T-helper 1 cell treated with Interleukin-12 subunit alpha and Interleukin-12 subunit beta and Interleukin-4 antibody, amounts not matched to agents 30 ng/mL and 1 ng/mL, for 36 hours (primary cell): ENCODE data around the gene NFE2. TPM values are rescaled to one million over a fixed set of nuclear protein-coding genes. Genes with fewer than 3 reads are reported as not detected.

ENCODE experiments used
- intact Hi-C: fragments of 100-400 bp; cut with micrococcal nuclease; formaldehyde crosslinking; loops from one replicate; pipeline ENCODE4 v1.15.1; 2024
- total RNA-seq: library from RNA; stranded (reverse); gene quantifications from 2 replicates; pipeline ENCODE4 v1.2.3, GENCODE V29; 2022

NFE2 gene
- total RNA-seq, 1 donor from 2014 or later = not detected

DNA sequence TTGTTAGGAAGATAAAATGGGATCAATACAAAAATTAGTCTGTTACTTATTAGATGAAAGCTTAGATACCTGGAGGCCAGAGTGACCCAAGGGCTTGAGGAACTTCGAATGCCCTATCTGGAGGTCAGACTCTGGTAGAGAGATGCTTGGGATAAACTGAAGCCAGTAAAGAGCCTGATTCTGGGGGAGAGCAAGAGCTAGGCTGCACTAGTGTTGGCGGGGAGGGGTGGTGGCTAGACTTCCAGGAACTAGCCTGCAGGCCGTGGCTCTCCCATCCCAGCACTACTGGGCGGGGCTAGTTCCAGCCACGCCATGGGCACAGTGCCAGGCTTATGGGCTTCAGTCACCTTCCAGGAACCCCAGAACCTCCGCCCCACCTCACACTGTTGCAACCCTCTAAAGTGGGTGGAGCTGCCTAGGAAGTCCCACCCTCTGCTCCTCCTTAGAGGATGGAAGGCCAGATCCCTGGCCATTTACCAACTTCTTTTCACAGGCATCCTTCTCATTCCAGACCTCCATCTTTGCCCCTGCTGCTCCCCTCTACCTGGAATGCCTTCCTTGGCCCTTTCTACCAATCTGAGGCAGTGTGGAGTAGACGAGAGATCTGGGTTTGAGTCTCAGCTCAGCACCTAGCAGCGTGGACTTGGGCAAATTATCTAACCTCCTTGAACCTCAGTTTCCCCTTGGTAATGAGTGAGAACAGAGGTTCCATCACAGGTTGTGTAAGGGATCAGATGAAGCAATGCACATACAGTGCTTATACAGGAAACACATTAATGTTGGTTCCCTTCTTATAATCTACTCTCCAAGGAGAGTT, 6.3 kb upstream of the NFE2 start:
- intact Hi-C loops = no loop called here

DNA sequence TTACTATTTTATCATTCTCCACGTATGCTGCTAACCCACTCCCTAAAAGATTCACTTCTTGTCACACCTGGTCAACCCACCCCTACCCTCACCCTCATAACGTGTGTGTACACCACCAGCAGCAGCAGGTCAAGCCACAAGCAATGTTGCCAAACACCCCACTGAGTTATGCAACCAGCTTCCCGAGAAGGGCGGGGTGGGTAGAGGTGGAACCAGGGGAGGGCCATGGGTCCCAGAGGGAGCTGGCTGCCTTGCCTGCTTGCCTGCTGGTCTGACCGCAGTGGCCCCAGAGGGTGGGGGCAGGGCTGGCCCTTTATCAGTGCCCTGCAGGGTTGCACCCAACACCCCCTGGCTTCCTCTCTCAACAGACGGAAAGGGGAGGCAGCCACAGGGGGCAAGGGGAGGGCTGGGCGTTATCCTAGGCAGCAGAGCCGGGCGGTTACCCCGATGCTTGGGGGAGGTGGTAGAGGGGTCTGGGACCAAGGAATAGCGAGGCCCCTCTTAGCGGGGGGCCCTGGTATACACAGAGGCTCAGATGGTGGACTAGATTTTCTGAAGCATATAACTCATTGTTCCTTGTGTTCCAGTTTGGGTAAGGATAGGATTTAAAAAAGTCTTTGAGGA, 3.5 kb upstream of the NFE2 start:
- intact Hi-C loops = loop anchor here (5.0 kb wide), 1 partner anchor 133 kb away; no protein-coding TSS in a partner anchor

DNA sequence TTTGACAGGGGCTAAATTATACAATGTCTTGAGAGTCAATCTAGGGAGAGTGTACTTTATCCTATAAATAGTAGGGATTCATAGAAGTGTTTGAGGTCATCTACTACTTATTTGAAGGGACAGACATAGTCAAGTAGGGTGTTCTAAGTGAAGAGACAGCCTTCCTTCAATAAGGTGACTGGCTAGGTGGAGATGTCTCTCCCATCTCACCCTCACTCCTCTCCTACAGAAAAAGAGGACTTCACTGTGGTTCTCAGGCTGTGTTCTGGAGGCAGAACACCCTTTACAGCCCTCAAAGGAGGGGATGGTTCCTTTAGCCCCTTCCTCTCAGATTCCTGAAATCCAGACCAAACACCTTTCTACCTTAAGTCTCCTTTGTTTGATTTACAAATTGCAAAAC, 2.8 kb upstream of the NFE2 start:
- intact Hi-C loops = loop anchor here (5.0 kb wide), 1 partner anchor 134 kb away; no protein-coding TSS in a partner anchor

DNA sequence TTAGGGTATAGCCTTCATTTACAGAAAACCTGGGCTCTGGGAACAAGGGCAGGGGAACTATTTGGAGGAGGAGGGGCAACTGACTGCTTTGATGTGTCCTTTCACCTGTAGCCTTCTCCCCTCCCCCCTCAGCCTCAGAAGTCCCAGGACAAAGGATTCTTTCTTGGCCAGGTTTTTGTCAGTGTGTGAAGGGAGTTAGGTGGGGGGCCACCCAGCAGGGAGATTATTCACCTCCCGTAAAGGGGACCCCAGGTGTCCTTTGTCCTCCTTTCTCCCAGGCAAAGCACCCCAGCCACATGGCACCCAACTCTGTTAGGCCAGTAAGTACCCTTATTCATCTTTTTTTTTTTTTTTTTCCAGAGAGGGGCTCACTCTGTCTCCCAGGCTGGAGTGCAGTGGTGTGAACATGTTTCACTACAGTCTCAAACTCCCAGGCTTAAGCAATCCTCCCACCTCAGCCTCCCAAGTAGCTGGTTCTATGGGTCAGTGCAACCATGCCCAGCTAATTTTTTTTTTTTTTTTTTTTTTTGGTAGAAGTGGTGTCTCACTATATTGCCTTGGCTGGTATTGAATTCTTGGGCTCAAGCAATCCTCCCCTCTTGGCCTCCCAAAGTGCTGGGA, 723 bp upstream of the NFE2 start:
- intact Hi-C loops = loop anchor here (5.0 kb wide), 1 partner anchor 136 kb away; no protein-coding TSS in a partner anchor

GRCh38 chr12:54300225-54300731, 537 bp downstream of the NFE2 start:
- intact Hi-C loops = loop anchor here (5.0 kb wide), 1 partner anchor 137 kb away; no protein-coding TSS in a partner anchor

DNA sequence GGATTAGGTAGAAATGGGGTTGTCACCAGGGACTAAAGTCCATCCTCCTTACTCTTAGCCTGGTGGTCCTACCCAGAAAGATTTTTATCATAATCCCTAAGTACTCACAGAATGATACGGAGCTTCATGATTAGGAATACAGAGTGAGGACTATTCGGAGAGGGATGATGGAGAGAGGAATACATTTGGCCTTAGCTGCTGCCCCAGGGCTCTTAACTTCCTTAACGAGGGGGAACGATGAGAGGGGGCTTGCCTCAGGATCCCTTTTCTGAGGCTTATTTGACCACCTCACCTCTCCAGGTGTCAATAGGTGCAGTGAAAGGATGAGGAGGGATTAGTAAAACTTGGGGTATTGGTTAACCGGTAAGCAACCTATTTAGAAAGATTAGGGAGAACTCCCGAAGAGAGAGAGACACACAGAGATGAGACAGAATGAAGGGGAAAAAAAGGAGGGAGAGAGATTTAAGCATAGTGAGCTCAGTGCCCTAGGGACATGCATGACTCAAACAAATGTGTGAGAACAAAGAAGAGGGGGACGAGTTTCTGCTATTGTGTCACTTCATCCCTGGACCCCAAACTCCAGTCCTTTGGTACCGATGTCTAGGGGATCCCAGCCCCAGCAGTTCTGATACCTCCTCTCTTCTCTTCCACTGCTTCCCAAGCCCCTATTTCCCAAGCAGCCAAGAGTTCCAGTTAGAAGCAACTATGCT, 1.1 kb downstream of the NFE2 start:
- intact Hi-C loops = loop anchor here (5.0 kb wide), 1 partner anchor 138 kb away; no protein-coding TSS in a partner anchor

- intact Hi-C loops = no loop called here
Observed at GRCh38 chr12:54298904-54299303, 1.9 kb downstream of the NFE2 start.

DNA sequence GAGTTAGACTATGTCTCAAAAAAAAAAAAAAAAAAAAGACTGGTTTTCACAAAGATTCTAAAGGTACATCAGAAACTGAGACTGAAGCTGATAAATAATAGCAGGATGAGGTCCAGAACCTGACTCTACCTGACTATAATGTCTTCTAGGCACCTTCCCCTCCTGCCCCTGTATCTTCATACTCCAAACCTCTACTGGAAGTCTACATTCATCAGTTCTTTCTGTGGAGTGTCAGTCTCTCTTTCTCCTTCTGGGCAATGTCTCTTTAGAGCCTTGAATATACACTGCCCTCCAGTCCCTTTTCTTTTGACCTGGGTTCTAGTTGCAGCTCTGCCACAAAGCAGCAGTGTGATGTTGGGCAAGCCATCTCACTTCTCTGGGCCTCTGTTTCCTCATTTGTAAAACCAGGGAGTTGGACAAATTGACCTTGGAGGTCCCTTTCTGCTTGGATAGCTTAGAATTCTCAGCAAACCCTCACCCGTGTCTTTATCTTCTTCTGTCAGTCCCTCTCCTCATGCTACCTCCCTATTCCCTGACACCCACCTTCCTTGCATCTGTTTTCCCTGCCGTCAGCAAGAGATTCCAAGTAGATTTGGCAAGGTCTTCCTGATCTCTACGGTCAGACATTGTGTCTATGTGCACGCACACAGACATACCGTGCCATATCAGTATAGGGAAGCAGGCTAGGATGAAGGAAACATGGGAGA, 4.3 kb downstream of the NFE2 start:
- intact Hi-C loops = no loop called here

DNA sequence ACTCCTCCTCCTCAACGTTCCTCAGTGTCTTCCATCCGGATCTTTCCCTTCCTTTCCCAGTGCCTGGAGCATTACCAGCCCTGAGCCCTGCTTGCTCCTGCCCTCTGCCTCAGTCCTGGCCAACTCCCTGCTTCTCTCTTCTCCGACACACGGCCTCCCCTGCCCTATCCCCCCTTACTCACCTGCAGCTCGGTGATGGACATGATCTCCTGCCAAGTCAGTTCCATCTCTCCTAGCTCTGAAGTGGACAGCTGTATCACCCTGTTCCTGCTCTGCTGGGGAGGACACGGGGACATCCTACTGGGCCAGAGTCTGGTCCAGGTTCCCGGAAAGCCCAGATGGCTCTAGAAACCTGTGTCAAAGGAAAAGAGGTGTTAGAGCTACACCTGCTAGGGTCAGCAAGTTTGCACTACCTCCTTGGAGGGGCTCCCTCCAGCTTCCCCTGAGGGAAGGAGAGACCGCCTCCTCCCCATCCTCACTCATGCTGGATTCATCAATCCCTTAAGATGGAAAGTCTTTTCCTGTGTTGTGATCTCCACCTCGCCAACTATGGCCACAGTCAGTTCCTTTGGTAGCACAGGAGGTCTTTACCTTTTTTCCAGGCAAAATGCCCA, 5.8 kb downstream of the NFE2 start:
- intact Hi-C loops = loop anchor here (1.0 to 2.0 kb wide), 4 partner anchors 30 to 84 kb away; partner anchors contain the start of gene COPZ1

- intact Hi-C loops = loop anchor here (1.0 to 2.0 kb wide), 4 partner anchors 30 to 85 kb away; partner anchors contain the start of gene COPZ1
Observed at GRCh38 chr12:54294152-54294952, 6.5 kb downstream of the NFE2 start.

DNA sequence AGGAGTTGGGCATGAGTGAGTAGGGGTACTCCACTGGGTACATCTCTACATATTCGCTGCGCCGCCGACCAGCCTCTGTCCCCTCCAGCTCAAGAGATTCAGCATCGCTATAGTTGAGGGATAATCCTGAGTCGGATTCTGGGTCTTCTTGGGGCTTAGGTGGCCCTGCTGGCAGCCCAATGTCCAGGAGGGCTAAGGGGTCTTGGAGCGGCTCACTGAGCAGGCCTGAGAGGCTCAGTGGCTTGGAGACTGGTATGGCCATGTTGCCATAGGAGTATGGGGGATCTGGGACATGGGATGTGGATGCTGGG, 7.9 kb downstream of the NFE2 start:
- intact Hi-C loops = no loop called here

GRCh38 chr12:54292083-54292930, 8.5 kb downstream of the NFE2 start:
- intact Hi-C loops = no loop called here

GRCh38 chr12:54287261-54288157, 13.3 kb downstream of the NFE2 start:
- intact Hi-C loops = no loop called here

DNA sequence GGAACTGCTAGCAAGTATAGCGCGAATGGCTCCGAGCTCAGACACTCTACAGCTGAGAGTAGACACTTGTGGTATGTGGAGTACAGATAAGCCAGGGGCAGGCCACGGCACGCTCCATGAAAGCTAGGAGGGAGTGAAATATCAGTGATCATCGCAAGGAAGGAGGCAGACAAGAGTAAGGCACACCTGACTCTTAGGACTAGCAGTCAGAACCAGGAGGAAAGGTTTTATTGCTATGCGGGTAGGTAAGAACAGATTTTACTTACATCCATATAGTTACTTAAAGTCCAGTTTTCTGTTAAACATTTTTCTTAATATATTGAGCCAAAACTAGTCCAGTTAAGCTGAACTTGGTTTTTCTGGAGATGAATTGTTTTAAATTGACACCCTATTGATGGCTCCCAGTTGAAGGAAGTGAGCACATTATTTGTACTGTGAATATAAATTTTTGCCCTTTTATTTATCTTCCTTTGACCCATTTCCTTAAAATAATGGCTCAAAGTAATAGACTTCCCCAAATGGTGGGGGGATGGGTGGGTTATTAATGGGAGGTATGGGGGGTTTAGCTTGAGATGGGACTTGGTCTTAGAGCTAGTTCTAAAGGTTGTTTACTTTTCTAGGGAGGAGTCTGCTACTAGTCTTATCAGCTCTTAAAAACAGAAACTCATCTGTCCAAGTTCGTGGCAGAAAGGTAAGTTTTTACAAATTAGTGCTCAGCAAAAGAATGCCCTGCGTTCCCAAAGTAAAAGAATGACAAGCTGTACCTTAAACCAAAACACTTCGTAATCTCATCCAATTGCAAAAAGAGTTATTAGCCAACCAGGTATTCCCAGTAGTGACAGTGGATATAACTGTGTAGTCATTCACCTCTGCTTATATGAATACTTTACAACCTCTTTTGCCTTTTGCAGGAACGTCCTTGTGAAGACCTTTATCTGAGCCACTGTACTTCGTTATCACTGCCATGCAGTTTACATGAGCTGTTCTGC, 14.5 kb downstream of the NFE2 start:
- intact Hi-C loops = no loop called here

GRCh38 chr12:54285150-54286041, 15.4 kb downstream of the NFE2 start:
- intact Hi-C loops = no loop called here
